Parathyroid adenoma (tissue), 2 donors: Measurements from ENCODE around the gene DPM3.

Experiments
- H2AFZ ChIP-seq: fragments of 300-600 bp; sonication (generic); one replicate; pipeline ENCODE4 v1.7.0; 2017; ENCODE audit warnings: antibody characterized with exemption, mild to moderate bottlenecking
- H3K27ac ChIP-seq: fragments of 300-600 bp; sonication (generic); one replicate; pipeline ENCODE4 v1.7.0; 2017
- H3K27me3 ChIP-seq: fragments of 300-600 bp; sonication (generic); one replicate; pipeline ENCODE4 v1.7.0; 2017; ENCODE audit warnings: low read length; ENCODE audit not compliant: control insufficient read depth, insufficient read depth
- H3K36me3 ChIP-seq: fragments of 300-600 bp; sonication (generic); one replicate; pipeline ENCODE4 v1.7.0; 2017; ENCODE audit warnings: low read length; ENCODE audit not compliant: control insufficient read depth, insufficient read depth
- H3K4me1 ChIP-seq: fragments of 300-600 bp; sonication (generic); one replicate; pipeline ENCODE4 v1.7.0; 2017; ENCODE audit warnings: control low read depth
- H3K4me2 ChIP-seq: fragments of 300-600 bp; sonication (generic); one replicate; pipeline ENCODE4 v1.7.0; 2017; ENCODE audit warnings: low read length
- H3K4me3 ChIP-seq: fragments of 300-600 bp; sonication (generic); one replicate; pipeline ENCODE4 v1.7.0; 2017; ENCODE audit warnings: low read depth, low read length
- H3K79me2 ChIP-seq: fragments of 300-600 bp; sonication (generic); one replicate; pipeline ENCODE4 v1.7.0; 2017; ENCODE audit warnings: control low read depth
- H3K9ac ChIP-seq: fragments of 300-600 bp; sonication (generic); one replicate; pipeline ENCODE4 v1.7.0; 2017; ENCODE audit warnings: mild to moderate bottlenecking
- H3K9me3 ChIP-seq: fragments of 300-600 bp; sonication (generic); one replicate; pipeline ENCODE4 v1.7.0; 2017; ENCODE audit warnings: low read length; ENCODE audit not compliant: control insufficient read depth
- TF ChIP-seq, protein P1 (sequence below): fragments of 300-600 bp; sonication (generic); IDR thresholded peaks from one replicate; pipeline ENCODE4 v1.7.0; 2017; ENCODE audit warnings: antibody characterized with exemption, mild to moderate bottlenecking
- donor health status: primary hyperparathyroidism.

The DPM3 gene

DNA sequence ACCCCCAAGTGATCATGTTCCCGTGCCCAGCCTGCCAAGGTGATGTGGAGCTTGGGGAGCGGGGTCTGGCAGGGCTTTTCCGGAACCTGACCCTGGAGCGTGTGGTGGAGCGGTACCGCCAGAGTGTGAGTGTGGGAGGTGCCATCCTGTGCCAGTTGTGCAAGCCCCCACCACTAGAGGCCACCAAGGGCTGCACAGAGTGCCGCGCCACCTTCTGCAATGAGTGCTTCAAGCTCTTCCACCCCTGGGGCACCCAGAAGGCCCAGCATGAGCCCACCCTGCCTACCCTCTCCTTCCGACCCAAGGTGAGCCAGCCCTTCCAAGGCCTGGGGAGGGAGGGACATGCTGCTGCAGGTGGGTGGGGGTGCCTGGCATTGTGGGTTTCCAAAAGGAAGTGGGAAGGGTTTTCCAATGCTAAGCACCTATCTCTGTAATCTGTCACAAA is 35.6 kb upstream of the DPM3 start:
- no peaks in the 10 kb centered on the region for H3K27me3 ChIP-seq
- H3K79me2 ChIP-seq = no peaks in the 10 kb centered on the region
- no peak overlapping the region for H3K4me2 ChIP-seq
- no peaks in the 10 kb centered on the region for H3K9me3 ChIP-seq
- H3K4me1 ChIP-seq = no peaks in the 10 kb centered on the region
- H2AFZ ChIP-seq = no peak overlapping the region
- TF ChIP-seq, protein P1, sequence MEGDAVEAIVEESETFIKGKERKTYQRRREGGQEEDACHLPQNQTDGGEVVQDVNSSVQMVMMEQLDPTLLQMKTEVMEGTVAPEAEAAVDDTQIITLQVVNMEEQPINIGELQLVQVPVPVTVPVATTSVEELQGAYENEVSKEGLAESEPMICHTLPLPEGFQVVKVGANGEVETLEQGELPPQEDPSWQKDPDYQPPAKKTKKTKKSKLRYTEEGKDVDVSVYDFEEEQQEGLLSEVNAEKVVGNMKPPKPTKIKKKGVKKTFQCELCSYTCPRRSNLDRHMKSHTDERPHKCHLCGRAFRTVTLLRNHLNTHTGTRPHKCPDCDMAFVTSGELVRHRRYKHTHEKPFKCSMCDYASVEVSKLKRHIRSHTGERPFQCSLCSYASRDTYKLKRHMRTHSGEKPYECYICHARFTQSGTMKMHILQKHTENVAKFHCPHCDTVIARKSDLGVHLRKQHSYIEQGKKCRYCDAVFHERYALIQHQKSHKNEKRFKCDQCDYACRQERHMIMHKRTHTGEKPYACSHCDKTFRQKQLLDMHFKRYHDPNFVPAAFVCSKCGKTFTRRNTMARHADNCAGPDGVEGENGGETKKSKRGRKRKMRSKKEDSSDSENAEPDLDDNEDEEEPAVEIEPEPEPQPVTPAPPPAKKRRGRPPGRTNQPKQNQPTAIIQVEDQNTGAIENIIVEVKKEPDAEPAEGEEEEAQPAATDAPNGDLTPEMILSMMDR = no peak
- H3K9ac ChIP-seq = no peak overlapping the region
- no peak overlapping the region for H3K4me3 ChIP-seq
- H3K27ac ChIP-seq = no peak overlapping the region
- H3K36me3 ChIP-seq = no peaks in the 10 kb centered on the region

DNA sequence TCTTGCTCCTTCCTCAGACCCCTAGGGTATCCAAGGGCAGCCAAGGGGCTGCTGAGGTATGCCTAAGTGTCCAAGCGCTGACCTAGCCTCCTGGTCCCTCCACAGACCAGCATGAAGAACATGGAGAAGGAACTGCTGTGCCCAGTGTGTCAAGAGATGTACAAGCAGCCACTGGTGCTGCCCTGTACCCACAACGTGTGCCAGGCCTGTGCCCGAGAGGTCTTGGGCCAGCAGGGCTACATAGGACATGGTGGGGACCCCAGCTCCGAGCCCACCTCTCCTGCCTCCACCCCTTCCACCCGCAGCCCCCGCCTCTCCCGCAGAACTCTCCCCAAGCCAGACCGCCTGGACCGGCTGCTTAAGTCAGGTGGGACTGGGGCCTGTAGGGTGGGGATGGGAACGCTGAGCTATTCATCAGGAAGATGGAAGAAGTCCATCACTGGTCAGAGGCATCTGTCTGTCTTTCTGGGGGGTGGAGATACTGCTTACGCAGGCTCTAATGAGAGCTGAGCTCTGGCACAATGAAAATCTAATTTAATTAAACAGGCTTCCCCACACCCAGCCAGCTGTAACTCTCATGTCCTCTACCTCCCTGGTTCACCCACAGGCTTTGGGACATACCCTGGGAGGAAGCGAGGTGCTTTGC is 35.1 kb upstream of the DPM3 start:
- Histone ChIP-seq H3K9ac (no peak overlapping the region), H3K4me3 (no peak overlapping the region), H3K36me3 (no peaks in the 10 kb centered on the region), H3K4me2 (no peak overlapping the region), H3K27me3 (no peaks in the 10 kb centered on the region), H3K4me1 (no peaks in the 10 kb centered on the region), H2AFZ (no peak overlapping the region), H3K9me3 (no peaks in the 10 kb centered on the region), H3K79me2 (no peaks in the 10 kb centered on the region), H3K27ac (no peak overlapping the region)
- TF ChIP-seq, protein P1 = no peak

DNA sequence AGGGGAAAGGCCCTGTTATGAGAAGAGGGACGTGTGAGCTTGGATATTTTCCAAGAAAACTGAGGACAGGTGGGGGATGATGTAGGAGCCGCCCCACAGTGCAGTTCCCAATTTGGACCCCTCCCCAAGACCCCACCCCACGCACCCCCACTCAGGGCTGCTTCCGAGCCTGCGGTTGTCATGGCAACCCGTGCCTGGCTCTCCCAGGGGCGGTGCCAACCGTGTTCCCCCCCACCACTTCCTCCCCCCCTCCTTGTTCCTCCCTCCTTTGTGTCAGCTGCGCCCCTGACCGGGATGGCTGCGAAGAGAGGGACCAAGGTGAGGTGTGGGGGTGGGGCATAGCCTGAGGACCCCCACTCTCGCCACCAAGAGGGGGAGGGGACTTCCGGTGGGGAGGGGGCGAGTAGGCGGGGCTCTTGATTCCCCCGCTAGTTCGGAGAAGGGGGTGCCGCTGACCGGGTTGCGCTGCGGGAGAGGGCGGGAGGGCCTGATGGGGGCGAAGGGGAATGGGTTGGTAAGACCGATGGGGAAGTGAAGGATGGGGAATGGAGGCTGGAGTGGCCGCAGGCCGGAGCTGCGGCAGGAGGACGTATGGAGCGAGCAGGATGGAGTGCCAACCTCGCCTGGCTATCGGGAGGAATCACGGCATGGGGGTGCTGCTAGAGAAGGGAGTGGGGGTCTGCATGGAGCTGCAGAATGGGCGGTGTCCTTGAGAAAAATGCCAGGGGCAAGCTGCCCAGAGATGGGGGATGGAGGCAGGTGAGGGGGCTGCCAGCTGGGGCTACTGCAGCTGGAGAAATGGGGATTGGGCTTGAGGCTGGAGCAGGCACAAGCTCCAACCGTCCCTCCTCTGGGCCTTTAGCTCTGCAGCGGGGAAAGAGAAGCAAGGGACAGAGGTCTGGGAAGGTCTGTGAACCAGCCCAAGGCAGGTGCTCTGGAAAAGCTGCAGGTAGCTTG is 34.3 kb upstream of the DPM3 start:
- Histone ChIP-seq H3K9ac (no peak overlapping the region), H3K27me3 (no peaks in the 10 kb centered on the region), H3K4me3 (no peak overlapping the region), H3K27ac (no peak overlapping the region), H3K36me3 (no peaks in the 10 kb centered on the region), H3K4me2 (peak overlapping the region; percentile 97), H3K4me1 (no peaks in the 10 kb centered on the region), H3K9me3 (no peaks in the 10 kb centered on the region), H2AFZ (no peak overlapping the region), H3K79me2 (no peaks in the 10 kb centered on the region)
- TF ChIP-seq, protein P1 = no peak

DNA sequence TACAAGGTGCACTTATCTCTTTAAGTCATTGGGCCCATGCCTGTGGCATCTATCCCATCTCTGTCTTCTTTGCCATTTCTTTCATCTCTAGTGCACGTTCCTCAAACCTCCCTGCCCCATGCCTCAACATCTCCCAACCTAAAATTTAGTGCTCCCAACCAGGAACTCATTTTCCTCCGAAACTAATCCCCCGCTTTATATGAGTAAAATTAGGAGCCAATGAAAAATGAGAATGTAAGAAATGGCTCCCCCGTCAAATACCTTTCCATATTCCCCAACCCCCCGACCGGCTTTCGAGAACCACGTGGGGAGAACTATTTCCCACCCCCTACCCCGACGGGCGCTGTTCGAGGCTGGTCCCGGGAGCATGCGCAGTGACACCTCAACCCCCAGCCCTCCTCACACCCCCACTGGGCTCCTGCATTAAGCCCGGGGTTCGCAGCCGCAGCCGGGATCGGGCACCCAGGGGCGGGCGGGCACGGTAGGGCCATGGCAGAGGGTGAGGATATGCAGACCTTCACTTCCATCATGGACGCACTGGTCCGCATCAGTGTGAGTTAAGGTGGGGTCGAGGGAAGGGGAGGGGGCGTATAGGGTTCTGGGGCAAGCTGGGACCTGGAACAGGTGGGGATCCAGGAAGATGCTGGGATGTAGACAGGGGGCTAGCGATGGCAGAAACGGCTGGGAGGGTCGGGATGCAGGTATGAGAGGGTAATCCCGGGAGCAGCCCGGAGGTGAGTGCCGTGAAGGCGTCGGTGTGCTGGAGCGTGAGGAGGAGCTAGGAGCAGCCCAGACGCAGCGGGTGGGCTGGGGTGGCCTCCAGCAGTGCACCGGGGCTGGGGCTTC is 33.4 kb upstream of the DPM3 start, which contains the start of gene TRIM46:
TRIM46 (plus strand) TSS at position 372 of the 846 bp plus-strand sequence; CDS start at position 490, 118 bp downstream.
- no peaks in the 10 kb centered on the region for H3K79me2 ChIP-seq
- no peaks in the 10 kb centered on the region for H3K4me1 ChIP-seq
- H3K27ac ChIP-seq = peak within 1 kb of the TSS; percentile 86
- H3K4me3 ChIP-seq = peak within 1 kb of the TSS; percentile 99
- no peaks in the 10 kb centered on the region for H3K9me3 ChIP-seq
- TF ChIP-seq, protein P1 = no peak
- no peaks in the 10 kb centered on the region for H3K27me3 ChIP-seq
- no peaks in the 10 kb centered on the region for H3K36me3 ChIP-seq
- H3K9ac ChIP-seq = peak within 1 kb of the TSS; percentile 72
- peak within 1 kb of the TSS; percentile 95 for H2AFZ ChIP-seq
- H3K4me2 ChIP-seq = peak within 1 kb of the TSS; percentile 97
